Smooth muscle cell of the brain vasculature (primary cell): ENCODE results near the gene VENTX.

Experiments
- DNase-seq: peaks from one replicate; pipeline ENCODE4 v3.0.0-alpha.2; 2012; ENCODE audit warnings: low read depth, low spot score

Gene VENTX

DNA sequence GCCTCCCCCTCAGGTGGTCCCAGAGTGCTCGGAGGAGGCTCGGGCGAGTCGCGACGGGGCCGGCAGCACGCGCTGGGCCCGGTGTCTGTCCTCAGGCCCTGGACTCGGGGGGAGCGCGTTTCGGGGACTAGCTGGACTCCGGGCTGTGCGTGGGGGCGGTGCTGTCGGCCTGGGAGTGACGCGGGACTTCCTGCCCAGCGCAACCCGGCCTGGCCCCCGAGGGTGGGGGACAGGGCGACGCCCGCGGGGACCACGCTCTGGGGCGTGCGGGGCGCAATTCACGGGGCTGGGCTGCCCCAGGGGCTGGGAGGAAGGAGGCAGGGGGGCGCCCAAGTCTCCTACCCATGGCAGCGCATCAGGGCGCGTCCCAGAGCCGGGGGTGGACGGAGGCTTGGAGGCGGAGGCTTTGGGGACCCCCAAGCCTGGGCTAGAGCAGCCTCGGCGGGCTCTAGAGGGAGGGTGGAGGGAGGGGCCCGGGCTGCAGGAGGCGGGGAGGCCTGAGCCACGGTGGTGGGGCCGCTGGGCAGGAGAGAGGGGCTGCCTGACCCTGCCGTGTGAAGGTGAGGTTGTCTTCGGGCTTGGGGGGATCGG, 2.3 kb upstream of the VENTX start:
- DNase-seq: no peak

DNA sequence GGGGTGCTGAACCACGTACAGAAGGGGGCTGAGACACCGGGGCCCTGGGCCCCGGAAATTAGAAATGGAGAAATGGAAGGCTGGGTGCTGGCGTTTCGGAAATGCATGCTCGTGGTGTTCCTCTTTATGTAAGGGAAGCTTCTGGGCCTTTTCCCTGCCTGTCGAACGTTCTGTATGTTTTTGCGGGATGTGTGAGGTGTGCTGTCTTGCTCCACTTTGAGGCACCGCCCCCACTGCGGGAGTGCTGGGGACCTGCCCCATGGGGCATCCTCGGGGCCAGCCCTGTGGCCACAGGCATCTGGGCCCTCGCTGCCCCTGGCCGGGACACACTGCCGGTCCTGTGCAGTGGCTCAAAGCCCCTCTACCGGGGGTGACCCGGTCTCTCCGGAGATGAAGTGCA, 1.7 kb upstream of the VENTX start:
- no peak for DNase-seq

DNA sequence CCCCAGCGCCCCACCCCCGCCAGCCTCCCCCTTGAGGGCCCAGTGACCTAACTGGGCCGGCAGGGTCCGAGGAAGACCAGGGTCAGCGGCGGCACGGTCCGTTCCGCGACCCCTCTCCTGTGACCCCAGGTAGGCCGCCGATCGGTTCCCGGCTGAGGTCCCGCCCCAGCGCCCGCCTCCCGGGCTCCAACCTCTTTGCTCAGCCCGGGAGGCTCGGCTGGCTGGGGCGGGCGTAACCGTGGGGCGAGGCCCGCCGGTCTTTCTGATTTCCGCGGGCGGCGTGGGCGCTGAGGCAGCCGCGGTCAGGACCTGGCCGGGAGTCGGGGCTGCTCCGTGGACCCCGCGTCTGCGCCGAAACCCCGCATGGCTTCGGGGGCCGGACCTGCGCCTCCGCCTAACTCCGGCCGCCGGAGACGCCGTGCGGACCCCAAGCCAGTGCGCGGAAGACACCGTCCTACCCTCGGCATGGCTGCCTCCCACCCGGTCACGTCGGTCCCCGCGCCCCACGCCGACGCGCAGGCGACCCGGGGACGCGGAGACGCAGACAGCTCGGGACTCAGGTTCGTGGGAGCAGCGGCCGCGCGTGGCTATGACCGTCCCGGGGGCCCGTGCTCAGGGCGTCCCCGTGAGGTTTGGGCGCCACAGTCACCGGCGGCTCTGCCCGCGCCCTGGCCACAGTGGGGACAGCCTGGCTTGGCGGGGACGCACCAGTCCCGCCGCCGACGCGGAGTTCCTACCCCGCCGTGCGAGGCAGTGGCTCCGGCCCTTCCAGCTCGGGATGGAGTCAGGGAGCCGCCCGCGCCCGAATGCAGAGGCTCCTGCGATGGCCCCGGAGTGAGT, 1.0 kb upstream of the VENTX start:
- no peak for DNase-seq

DNA sequence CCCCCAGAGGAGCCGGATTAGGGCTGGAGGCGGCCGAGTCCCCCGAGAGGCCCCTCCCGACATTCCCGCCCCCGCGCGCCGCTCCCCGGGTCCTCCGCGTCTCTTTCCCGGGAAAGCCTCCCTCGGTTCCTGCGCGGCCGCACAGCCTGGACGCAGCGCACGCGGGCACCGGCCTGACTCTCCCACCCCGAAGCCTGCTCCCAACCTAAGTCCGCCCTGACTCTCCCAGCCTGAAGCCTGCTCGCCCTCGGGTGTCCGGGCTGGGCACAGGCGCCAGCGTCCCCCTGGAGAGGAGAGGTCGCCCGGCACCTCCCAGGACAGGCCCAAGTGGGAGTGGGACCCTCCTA, 441 bp upstream of the VENTX start:
- DNase-seq: no peak

DNA sequence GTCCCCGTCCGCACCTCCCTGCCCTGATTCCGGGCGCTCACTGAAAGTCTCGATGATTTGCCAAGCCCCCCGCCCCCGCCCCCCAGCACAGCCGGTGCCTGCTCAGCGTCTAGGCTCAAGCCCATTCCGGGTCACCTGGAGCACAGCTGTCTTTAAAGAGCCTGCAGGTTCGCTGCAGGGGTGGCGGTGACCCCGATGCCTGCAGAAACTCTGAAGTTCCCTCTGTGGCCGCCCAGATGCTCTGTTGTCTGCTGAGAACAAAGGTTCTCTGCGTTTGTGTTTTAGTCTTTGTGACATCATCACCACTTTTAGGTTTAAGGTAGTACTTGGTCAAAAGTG, 780 bp downstream of the VENTX start:
- DNase-seq: no peak

DNA sequence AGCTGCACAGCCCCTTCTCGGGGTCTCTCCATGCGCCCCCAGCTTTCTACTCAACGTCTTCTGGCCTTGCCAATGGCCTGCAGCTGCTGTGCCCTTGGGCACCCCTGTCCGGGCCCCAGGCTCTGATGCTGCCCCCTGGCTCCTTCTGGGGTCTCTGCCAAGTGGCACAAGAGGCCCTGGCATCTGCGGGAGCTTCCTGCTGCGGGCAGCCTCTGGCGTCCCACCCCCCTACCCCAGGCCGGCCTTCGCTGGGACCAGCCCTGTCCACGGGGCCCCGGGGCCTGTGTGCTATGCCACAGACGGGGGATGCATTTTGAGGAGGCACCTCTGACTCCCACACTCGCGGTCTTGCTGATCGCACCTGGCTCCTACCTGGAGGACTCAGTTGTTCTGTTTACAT, 2.3 kb downstream of the VENTX start:
- DNase-seq: no peak

DNA sequence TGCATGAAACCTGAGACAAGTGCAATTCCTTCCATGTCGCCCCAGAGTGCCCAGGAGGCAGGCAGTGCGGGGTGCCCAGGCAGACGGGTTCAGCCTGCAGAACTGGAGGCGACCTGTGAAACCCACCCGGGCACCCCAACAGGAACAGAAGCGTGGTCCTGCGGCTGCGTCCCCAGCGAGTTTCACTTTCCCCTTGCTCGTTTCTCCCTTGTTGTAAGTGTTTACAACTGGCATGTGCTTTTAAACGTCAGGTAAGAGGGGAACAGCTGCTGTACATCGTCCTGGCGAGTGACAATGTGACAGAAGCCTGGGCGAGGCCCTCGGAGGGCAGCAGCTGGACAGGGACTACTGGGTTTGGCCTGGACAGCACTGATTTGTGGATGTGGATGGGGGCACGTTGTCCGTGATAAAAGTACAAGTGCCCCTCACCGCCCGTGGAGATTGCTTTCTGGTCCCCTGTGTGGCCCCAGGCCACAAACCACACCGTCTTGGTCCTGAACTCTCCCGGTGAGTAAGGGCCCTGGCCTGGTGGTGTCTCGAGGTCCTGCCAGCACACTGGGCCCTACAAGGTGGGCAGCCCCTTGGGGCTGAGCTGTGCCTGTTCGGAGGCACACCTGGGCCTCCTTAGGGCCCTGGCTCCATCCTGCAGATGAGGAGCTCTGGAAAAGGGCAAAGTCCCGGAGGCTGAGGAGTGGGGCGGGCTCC, 4.0 kb downstream of the VENTX start:
- no peak for DNase-seq

DNA sequence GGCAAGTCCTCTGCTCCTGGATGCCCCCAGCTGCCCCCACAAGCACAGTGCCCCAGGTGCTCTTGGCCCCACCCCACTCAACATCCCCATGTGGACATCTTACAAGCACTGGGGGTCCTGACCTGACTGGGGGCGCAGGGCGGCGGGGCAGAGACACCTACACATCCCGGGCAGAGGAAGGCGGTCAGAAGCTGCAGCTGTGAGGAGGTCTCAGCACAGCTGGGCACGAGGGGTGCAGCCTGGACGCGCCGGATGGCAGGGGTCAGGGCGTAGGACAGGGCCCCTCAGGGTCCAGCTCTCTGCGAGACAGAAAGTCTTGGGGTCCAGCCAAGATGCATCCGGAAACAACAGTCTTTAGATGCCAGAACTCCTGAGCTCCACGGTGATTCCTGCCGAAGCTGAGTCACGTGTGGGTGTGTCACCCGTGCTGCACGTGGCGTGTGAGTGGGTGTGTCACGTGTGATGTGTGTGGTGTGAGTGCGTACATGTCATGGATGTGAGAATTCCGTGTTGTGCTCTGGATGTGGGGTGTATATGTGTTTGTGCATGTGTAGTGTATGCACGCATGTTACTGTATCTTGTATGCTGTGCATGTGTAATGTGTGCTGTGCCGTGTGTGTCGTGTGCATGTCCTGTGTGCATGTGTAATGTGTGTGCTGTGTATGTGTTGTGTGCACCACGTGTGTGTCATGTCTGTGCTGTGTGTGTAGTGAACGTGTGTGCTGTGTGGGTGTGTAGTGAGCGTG, 5.1 kb downstream of the VENTX start:
- no peak for DNase-seq

DNA sequence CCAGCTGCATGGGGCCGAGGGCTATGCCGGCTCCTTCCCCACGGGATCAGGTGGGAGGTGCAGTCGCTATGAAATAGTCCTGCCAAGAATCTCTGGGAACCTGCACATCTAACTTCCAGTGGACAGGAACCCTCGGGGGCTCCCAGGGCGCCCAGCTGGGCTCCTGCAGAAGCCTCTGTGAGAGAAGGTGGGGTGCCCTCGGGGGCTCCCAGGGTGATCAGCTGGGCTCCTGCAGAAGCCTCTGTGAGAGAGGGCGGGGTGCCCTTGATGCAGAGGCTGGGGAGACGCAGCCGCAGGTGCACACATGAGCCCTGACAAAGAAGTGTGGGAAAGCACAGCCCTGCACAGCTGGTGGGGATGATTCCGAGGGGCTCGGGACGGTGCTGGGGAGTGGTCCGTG, 5.9 kb downstream of the VENTX start:
- no peak for DNase-seq

DNA sequence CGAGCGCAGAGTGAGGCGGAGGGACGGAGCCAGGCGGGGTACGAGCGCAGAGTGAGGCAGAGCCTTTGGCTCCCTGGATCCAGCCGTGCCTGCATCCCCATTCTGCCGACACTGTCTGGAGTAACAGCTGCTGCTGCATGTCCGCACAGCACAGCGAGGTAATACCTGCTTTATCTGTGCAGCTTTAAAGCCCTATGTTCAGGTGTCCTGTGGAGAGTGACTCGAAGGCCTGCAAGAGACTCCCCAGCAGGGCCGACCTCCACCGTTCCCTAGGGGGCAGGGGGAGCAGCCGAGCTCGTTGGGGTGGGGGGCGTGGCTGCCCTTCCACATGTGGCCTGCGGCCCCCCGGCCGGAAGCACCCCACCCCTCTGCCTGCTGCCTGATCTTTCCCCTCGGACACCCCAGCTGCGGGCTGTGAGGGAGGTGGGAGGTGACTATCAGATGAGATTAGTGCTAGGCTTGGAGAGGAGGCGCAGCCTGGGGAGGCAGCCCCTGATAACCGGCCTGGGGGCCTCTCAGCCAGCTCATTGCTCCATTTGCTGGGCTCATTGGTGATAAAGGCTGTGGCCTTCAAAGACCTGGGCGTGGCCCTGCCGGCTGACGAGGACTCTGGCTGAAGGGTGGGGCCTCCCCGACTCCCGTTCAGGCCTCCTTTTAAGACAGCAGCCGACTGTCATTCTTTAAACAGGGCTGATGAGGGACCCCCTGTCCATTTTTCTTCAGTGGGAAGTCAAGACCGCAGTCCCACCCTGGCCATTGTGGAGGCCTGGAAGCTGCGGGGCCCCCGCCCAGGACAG, 8.0 kb downstream of the VENTX start:
- DNase-seq: no peak

DNA sequence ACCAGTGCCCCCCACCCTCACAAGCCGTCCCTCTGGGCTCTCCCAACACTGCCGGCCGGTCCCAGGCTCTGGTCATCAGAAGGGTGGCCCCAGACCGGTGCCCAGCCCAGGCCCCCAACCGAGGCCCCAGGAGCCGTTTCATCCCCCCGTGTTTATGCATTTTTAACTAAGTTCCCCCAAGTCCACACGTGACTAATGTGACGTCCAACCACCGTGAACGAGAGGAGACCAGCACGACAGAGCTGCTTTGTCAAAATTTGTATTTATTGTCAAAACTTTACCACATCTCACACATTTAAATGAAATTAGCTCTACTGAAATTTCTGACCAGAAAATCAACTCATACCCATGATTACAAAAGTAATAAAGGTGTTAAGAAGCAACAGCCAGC, 8.6 kb downstream of the VENTX start:
- no peak for DNase-seq

DNA sequence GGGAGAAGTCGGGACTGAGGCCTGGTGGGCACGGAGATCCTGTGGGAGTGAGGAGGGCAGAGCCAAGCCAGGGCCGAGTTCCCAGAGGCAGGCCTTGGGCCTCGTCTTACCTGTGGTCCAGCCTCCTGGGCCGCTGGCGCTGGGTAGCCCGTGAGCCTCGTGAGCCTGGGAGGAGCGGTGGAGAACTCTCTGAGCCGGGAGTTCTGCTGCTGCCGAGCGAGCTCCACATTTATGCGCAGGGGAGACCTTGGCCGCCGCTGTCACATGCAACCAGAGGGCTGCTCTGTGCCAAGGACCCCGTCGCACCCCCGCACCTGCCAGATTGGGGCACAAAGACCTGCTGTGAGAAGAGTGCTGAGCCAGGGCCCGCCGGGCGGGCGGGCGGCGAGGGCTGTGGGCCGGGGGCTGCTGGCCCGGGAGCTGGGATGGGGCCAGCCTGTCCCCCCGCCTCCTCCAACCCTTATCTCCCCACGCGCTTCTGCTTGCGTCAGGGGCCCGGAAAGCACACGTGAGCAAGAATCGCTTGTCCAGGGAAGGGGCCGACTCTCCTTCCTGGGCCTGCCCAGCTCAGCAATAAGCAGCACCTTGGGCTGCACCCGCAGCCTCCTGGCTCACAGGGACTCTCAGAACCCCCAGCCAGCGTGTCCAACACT, 10.2 kb downstream of the VENTX start:
- no peak for DNase-seq

DNA sequence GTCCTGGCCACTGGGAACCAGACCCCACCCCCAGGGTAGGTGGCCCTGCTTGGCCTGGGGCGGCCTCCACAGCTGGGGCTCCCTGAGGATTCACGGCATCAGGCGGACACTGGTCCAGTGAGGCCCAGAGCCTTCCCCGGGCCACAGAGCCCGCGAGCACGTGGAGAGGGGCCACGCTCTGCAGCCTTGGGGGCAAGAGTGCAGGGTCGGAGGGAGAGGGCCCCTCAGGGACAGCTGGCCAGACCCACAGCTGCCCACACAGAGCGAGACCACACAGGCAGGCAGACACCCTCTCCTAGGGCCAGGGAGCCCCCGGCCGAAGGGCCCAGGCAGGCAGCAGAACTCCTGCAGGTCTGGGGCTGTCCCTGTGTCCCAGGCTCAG, 10.7 kb downstream of the VENTX start:
- DNase-seq: no peak

DNA sequence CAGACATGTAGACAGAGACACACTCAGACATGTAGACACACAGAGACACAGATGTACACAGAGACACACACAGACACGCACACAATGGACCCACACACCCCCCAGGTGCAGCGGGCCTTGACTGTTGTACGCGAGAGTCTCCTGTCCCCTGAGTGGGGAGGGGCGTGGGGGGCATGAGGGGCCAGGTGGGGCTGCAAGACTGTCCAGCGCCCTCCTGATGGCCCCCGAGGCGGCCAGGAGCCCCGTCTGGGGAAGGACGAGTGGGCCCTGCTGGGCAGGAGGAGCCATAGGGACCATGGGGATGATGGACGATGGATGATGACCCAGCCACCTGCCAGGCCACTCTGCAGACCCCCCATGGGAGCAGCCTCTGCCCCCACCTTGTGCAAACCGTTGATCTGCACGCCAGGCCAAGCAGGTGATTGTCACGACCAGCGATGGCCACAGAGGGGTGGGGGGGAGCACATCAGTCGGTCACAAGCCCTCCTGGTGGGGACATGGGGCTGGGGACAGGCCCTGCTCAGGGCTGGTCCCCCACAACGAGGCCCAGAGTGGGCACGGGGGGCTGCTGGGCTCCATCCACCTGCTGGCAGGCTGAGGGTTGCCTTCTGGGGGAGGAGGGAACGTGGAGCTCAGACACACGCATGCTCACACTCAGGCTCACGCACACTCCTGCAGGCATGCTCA, 11.6 kb downstream of the VENTX start:
- no peak for DNase-seq

DNA sequence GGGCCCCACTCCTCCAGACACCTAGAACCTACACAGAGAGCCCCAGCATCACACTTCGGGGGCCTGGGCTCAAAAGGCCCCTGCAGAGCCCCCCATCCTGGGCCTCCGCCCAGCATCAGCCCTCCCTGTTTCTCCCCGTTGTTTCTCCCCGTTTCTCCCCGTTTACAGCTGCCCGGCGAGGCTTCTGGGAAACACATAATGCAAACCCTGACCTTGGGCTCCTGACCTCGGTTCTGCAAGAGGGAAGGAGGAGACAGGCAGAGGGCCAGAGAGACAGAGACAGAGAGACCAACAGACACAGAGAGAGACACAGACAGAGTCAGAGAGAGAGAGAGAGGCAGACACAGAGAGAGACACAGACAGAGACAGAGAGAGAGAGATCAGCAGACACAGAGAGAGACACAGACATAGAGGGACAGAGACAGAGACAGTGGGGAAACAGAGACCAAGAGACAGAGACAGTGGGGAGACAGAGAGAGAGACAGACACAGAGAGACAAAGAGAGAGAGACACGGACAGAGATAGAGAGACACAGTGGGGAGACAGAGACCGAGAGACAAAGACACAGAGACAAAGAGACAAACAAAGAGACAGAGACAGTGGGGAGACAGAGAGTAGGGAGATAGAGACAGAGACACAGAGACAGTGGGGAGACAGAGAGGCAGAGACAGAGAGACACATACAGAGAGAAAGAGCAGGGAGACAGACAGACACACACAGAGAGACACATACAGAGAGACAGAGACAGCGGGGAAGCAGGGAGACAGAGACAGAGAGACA, 12.5 kb downstream of the VENTX start:
- DNase-seq: no peak

DNA sequence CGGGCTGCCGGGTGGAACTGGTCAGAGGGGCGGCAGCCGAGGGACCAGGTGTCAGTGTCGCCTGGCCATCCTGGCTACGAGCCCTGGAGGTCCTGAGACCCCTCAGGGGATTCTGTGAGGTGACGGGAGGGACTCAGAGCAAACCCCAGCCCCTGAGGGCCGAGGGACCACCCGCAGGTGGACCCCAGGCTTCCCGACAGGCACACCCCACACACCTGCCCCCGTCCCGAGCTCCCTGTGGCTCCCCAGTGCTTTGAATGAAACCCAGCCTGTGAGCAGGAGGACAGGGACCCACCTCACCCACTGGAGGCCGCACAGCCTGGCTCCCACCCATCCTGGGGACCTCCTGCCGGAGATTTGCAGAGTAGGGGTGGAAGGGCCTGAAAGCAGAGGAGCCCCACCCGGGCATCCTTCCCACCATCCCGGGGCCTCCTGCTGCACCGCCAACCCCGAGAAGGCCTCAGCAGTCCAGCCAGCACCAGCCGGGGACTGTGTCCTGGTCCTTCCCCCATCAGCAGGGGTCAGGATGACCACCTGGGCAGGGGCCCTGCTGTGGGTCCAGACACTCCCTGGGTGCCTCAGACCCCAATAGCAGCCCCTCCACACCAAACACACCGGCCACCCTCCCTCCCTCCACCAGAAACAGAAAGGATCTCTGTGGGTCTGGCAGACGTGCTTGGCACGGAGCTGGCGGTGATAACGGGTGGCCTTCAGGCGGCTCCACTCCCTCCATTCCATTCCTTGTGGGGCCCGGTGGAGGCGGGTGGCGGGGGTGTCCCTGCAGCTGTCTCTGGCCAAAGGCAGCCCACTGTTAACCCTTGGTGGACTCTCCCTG, 13.9 kb downstream of the VENTX start:
- no peak for DNase-seq

DNA sequence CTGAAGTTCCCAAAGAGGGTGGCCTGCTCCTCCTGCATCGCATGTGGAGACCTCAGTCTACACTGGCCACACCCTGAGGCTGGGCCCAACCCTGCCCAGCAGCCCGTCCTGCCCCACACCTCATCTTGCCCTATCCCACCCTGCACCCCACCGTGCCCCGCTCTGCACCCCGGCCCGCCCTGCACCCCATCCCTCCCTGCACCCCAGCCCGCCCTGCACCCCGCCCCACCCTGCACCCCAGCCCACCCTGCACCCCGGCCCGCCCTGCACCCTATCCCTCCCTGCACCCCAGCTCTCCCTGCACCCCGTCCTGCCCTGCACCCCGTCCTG, 14.5 kb downstream of the VENTX start:
- no peak for DNase-seq

DNA sequence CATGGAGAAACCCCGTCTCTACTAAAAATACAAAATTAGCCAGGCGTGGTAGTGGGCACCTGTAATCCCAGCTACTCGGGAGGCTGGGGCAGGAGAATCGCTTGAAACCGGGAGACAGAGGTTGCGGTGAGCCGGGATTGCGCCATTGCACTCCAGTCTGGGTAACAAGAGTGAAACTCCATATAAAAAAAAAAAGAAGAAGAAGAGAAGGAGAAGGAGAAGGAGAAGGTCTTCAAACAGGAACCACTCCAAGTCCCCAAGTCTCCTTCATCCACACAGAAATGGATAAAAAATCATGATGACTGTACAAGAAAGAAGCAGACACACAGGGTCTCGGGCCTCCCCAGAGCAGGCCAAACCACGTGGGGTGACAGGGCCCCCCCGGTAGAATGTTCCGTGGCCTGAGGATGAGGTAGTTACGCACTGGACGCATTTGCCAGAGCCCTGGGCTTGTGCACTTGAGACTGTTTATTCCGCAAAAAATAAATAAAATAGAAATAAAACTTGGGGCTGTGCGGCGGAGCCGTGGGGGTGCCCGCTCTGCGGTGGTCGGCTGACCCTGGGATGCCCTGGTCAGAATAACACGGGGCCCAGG, 15.8 kb downstream of the VENTX start:
- no peak for DNase-seq
